GM20431 (cell line): Measurements from ENCODE around the gene HMGN4.

Source experiments
- in situ Hi-C: fragments of 300-500 bp; cut with MseI, MboI; formaldehyde crosslinking; loops from one replicate; pipeline ENCODE4 v1.15.0; 2020; ENCODE audit warnings: low sequenced_read_pairs; ENCODE audit not compliant: unreplicated experiment

The HMGN4 gene

GRCh38 chr6:26544473-26544872 is 6.3 kb downstream of the HMGN4 start:
- in situ Hi-C loops: loop anchor here (25.0 kb wide), 1 partner anchor 207 kb away; no protein-coding TSS in a partner anchor

- in situ Hi-C loops: loop anchor here (25.0 kb wide), 1 partner anchor 208 kb away; no protein-coding TSS in a partner anchor
Observed at GRCh38 chr6:26545627-26546026, 7.5 kb downstream of the HMGN4 start.

GRCh38 chr6:26547363-26547762 is 9.2 kb downstream of the HMGN4 start:
- in situ Hi-C loops: loop anchor here (25.0 kb wide), 1 partner anchor 210 kb away; no protein-coding TSS in a partner anchor

GRCh38 chr6:26550250-26550993 is 12.3 kb downstream of the HMGN4 start:
- in situ Hi-C loops: no loop called here

GRCh38 chr6:26552205-26552604 is 14.0 kb downstream of the HMGN4 start:
- in situ Hi-C loops: no loop called here

GRCh38 chr6:26552640-26553188 is 14.5 kb downstream of the HMGN4 start:
- in situ Hi-C loops: no loop called here

GRCh38 chr6:26553264-26553634 is 15.1 kb downstream of the HMGN4 start:
- in situ Hi-C loops: no loop called here

- in situ Hi-C loops: no loop called here
Observed at GRCh38 chr6:26553635-26554446, 15.7 kb downstream of the HMGN4 start.

GRCh38 chr6:26554447-26554696 is 16.2 kb downstream of the HMGN4 start:
- in situ Hi-C loops: no loop called here

GRCh38 chr6:26554697-26555504 is 16.7 kb downstream of the HMGN4 start:
- in situ Hi-C loops: no loop called here

- in situ Hi-C loops: no loop called here
Observed at GRCh38 chr6:26555505-26556262, 17.5 kb downstream of the HMGN4 start.

- in situ Hi-C loops: no loop called here
Observed at GRCh38 chr6:26556263-26557070, 18.3 kb downstream of the HMGN4 start.

- in situ Hi-C loops: no loop called here
Observed at GRCh38 chr6:26561533-26562466, 23.6 kb downstream of the HMGN4 start.

GRCh38 chr6:26563488-26563887 is 25.3 kb downstream of the HMGN4 start:
- in situ Hi-C loops: no loop called here

- in situ Hi-C loops: no loop called here
Observed at GRCh38 chr6:26568601-26569432, 30.7 kb downstream of the HMGN4 start.

- in situ Hi-C loops: no loop called here
Observed at GRCh38 chr6:26569433-26569764, 31.2 kb downstream of the HMGN4 start.
